GM12801 (cell line): ENCODE measurements around the gene SIGLEC12.

Source experiments
- TF ChIP-seq, protein P1 (sequence below): IDR thresholded peaks from one replicate; pipeline ENCODE4 v1.5.1; 2011; ENCODE audit warnings: control low read depth; ENCODE audit not compliant: insufficient read length; ENCODE audit errors: extremely low read depth

The SIGLEC12 gene

DNA sequence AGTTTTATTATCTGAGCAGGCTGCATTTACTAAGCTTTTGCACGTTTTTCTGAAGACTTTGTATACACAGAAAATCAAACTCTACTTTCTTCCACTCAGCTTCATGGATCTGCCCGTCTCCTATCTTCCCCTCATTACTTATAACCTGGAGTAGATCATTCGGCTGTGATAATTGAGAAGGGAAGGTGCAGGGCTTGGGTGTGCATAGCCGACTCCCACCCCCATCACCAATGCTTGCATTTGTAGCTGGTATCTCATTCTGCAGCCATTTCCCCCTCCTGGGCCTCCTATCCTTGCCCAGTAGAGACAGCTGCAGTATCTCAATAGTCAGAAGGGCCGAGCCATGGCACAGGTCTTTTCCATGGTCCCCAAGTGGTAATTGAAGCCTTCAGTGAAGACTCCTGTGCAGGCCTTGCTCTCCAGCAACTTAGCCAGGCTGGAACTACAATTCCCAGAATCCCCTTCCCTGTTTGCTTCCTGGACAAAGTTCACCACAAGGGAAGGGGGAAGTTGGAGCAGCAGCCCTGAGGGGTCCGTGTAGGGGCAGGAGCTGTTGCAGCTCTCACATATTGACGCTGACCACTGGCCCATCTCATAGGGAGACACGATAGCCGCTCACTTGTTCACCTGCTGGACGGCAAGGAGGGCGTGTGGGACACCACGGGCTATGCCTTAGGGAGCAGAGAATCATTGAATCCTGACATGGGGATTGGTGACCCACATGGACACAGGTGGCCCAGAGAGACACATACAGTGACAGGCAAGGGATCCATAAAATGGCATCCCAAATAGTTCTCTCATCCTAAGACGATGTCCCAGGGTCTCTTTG lies 41.2 kb downstream of the SIGLEC12 start:
- TF ChIP-seq, protein P1, sequence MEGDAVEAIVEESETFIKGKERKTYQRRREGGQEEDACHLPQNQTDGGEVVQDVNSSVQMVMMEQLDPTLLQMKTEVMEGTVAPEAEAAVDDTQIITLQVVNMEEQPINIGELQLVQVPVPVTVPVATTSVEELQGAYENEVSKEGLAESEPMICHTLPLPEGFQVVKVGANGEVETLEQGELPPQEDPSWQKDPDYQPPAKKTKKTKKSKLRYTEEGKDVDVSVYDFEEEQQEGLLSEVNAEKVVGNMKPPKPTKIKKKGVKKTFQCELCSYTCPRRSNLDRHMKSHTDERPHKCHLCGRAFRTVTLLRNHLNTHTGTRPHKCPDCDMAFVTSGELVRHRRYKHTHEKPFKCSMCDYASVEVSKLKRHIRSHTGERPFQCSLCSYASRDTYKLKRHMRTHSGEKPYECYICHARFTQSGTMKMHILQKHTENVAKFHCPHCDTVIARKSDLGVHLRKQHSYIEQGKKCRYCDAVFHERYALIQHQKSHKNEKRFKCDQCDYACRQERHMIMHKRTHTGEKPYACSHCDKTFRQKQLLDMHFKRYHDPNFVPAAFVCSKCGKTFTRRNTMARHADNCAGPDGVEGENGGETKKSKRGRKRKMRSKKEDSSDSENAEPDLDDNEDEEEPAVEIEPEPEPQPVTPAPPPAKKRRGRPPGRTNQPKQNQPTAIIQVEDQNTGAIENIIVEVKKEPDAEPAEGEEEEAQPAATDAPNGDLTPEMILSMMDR, result no peak

DNA sequence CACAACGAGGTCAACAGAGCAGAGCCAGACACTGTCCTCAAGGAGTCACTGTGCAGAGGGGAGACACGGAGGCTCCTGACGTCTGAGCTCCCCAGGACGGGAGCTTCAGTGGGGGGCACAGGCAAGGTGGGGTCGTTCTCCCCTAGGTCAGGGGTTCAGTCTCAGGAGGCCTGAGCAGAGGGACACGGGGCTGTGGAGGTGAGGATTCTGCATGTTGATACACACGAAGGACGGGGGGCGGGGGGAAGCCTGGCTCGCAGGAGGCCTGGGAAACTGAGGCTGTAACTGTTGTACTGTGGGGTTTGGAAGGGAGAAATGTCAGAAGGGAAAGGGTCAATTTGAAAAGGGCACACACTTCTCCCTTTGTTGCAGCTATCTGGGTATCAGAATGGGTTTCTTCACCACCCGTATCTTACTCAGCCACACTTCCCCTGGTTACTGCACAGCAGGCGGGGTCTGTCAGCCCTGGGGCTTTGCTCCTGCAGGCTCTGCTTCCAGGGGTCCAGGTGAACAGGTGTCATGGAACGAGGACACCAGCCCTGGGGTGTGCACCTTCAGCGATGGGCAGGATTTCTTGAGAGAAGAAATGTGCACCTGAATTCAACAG lies 42.6 kb downstream of the SIGLEC12 start:
- TF ChIP-seq, protein P1, result no peak

DNA sequence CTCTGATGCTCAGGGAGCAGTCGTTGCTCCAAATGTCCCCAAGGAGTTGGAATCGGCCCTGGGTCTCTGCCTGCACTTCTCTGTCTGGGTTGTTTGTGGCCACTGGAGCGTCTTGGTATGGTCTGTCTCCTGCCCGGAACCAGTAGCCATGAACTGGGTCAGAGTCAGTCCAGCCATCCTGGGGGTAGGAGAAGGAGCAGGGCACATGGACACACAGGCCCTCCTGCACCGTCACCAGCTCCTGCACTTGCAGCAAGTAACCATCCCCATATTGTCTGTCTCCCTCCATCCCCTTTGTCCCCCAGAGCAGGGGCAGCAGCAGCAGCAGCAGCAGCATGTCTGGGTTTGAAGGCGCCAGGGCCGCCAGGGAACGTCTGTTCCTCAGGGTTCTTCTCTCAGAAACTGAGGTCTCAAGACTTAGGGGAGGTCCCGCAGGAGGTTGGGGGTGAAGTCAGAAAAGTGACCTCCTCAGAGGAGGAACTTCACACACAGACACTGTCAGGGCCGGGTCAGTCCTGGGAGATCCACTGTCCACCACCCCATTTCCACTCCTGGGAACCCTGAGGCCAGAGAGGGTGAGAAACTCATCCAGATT lies 43.5 kb downstream of the SIGLEC12 start, which contains the start of gene SIGLEC8:
TSS of gene SIGLEC8 (minus strand) at position 404 of the 595 bp plus-strand sequence. CDS start at position 337, 67 bp downstream.
- TF ChIP-seq, protein P1, result no peak

DNA sequence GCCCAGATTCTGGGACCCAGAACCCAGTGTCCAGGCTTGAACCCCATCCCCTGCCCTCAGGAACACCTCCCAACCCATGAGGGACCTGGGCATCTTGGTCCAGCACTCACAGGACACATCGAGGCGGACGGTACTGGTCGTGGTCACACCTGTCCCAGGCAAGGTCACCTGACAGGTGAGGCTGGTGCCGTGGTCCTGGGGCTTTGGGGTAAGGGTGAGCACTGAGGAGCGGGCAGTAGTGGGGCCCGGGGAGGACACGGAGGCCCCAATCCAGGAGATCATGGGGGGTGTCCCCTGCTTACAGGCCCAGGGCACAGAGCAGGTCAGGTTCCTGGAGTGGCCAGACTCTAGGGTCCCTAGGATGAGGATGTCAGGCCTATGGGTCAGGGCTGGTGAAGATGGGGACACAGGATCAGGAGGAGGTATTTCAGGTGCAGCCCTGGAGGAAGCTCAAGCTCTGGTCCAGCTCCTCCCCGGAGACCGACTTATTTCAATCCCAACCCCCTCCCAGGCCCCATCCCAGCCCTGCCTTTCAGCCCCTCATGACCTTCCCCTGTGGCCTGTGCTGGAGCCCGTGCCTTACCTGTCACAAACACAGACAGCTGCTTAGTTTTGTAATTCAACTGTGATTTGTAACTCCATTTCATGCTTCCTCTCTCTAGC lies 44.1 kb downstream of the SIGLEC12 start:
- TF ChIP-seq, protein P1, result no peak

- TF ChIP-seq, protein P1, result no peak
These were observed 44.9 kb downstream of the SIGLEC12 start for GRCh38 chr19:51456541-51457290.

- TF ChIP-seq, protein P1, result no peak
These were observed 50.8 kb downstream of the SIGLEC12 start for GRCh38 chr19:51450730-51451307.
